Effector CD8-positive, alpha-beta T cell (primary cell): Measurements from ENCODE around the gene CPLX1.
A peak's percentile ranks its signal among the peaks of the same experiment; 100 is the strongest.

Experiments used
- DNase-seq: peaks from one replicate; lab custom pipeline; 2025; lab: John Stamatoyannopoulos, UW

CPLX1 gene

DNA sequence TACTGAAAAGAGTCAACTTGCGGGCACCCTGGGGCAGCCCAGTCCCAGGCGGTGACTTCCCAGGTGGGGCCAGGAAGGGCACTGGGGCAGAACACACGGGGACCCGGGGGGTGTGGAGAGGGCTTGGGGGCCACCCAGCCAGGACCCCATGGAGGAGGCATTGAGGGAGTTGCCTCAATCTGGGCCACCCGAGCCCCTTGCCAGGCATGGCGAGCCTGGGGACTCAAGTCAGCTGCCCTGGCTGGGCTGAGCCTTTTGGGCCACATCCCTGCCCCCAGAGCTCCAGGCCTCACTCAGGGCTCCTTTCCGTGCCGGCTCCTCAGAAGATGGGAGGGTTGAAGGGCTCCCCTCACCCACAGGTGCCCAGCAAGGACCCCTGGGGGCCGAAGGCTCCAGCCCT is 6.6 kb upstream of the CPLX1 start:
- DNase-seq = no peak

DNA sequence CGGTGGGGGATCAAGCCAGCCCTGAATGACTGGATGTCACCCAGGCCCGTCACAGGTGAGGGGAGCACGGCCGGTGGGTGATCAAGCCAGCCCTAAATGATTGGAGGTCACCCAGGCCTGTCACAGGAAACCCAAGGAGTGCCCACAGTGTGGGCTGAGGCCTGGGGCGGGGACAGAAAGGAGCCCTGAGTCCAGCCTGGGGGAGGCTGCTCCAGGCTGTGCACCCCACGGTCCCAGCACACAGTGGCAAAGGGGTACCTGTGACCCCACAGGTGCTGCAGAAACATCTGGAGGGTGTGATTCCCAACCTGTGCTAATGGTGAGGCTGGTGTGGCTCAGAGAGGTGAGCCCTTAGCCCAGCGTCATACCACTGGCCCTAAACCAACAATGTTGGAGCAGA is 6.2 kb upstream of the CPLX1 start:
- DNase-seq = no peak

DNA sequence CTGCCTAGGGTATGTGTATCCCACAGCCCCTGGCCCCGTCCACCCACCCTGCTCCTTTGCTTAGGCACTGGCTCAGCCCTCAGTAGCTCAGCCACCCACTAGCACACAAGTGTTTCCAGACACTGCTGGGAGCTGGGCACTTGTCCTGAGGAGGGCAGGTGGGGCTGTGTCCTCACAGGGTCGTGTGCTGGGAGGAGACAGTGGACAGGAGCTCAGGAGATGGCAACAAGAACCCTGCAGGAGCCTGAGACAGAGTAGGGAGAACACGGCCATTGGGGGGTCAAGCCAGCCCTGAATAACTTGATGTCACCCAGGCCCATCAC is 5.5 kb upstream of the CPLX1 start:
- DNase-seq = no peak

DNA sequence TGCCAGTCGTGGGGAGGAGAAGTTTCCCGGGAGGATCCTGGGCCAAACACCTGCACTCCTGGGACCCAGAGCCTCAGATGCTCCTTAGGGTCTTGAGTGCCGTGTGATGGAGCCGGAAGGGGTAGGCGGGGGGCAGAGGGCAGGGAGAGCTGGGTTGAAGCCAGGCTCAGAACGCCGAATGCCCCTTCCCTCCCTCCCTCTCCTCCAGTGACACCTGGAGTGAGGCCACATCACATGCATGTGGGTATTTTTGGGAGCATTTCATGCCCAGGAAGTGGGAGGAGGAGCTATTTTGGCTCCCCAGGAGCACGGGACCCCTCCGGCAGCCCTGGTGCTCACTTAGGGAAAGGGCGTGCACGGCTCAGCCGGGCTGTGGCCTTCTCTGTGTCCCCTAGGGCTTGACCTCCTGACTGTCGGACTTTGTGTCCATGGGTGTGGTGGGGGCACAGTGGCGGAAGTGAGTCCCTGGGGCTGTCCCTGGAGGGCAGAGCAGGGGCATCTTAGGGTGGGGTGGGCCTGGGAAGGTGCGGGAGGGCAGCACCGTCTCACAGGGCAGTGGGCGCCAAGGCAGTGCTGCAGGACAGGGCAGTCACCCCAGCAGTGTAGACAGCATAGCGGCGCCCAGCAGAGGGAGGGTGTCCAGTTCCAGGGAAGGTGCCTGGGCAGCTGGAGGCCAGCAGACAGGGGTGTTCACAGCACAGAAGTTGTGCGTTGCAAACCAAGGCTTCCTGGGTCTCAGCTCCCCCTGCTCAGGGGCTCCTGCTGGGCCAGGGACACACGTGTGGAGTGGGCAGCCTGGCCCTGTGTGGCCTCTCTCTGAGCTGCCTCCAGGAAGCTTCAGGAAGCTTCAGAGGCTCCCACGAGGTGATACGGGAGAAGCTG is 4.9 kb upstream of the CPLX1 start:
- no peak for DNase-seq

DNA sequence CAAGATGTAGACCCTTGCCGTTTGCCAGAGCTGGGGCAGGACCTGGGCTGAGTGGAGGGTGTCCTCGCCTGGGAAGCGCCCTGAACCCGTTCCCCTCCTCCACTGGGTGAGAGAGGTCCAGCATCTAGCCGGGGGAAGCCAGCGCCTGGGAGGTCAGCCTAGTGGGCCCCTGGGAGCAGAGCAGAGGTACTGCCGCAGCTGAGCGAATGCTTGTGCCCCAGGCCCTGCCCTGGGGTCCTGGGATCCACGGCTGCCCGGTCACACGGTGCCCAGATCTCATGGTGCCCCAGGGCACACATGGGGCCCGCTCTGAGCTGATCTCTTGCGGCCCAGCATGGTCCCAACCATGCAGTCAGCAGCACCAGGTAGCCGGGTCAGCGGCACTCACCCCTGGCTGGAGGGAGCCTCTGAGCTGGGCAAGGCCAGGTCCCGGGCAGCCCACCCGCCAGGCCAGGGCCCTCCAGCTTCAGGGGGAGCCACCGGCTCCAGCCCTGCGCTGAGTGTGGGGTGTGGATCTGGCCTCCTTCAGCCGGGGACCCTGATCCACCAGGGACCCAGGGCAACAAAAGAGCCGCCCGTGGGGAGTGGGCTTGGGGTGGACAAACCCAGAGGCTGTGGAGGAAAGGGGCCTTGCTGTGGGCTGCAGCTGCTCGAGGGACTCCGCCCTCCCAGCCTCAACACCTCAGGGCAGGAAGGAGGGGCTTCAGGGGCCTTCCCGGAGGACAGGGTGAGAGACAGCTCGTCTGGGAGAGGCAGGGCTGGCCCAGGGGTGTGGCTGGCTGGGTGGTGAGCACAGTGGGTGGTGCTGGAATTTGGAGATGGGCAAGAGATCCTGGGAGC is 4.1 kb upstream of the CPLX1 start:
- DNase-seq = no peak

DNA sequence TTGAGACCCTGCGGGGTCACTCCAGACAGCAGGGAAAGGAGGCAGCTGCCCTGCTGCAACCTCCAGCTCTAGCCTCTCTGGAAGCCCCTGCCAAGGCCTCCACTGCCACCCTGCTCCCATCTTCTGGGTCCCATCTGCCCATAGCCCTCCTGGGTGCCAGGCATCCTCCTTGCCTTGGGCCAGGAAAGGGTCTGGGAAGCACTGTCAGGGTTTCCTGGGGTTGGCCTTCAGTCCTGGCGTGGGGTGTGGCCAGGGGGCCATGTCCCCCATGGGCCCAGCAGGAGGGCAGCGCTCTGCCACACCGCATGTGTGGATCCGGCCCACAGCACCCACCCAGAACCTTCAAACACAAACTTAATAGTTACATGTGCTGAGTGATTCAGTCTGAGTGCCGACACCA is 3.4 kb upstream of the CPLX1 start:
- no peak for DNase-seq

DNA sequence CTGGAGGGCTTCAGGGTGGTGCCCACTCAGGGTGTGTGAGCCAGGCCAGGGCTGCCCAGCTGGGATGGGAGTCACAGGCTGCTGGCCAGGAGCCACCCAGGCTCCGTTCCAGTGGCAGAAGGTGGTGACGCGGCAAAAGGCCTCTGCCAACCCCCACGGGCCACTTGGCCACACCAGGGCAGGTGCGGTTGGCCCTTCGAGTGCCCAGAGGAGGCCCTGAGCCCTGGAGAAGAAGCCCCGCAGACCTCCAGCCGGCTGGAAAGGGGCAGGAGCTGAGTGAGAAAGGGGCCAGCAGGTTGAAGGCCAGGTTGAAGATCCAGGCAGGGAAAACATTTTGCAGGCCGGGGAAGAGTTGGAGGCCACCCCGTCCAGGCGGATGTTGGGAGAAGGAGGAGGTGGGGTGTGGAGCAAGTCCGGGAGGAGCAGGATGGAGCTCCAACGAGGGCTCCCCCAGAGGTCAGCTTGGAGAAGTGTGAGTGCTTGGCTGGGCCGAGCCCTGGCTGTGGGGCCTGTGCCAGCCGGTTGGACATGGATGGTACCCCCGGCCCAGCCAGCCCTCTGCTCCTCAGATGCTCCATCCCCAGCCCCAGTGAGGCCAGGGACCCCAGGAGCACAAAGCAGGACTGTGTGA is 2.8 kb upstream of the CPLX1 start:
- no peak for DNase-seq

DNA sequence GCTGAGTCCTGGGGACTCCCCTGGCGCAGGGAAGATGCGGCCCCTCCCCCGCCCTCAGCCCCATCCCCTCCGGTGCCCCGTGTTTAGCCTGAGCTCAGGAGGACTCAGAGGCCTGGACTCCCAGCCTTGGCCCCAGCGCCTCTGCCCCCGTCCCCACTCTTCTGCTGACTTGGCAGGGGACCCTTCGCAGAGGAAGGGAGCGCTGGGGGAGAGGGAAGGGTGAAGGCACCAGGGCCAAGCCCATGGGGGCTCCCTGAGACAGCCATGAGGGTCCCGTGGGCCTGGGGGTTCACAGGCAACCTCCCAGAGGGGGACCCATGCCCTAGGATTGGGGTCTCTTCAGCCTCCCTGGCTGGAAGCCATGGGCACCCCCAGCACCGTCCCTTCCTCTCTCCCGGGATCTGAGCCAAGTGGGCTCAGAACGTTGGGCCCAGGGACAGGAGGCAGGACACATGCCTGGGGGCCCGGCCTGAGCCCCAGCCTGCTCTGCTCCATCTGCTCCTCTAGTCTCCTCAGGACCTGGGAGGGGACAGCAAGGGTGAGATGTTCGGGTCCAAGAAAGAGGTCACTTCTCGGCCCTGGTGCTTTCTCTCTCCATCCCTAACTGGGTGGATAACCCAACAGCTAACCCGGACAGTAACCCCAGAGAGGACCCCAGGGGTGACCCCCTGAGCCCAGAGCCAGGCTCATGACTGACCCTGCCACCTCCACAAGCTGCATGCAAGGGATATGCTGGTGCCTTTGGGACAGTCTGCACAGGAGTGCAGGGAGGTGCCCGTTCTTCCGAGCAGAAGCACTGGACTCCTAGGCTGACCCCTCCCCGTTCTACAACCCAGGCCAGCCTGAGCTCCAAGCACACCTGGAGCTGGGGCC is 1.5 kb upstream of the CPLX1 start:
- no peak for DNase-seq

DNA sequence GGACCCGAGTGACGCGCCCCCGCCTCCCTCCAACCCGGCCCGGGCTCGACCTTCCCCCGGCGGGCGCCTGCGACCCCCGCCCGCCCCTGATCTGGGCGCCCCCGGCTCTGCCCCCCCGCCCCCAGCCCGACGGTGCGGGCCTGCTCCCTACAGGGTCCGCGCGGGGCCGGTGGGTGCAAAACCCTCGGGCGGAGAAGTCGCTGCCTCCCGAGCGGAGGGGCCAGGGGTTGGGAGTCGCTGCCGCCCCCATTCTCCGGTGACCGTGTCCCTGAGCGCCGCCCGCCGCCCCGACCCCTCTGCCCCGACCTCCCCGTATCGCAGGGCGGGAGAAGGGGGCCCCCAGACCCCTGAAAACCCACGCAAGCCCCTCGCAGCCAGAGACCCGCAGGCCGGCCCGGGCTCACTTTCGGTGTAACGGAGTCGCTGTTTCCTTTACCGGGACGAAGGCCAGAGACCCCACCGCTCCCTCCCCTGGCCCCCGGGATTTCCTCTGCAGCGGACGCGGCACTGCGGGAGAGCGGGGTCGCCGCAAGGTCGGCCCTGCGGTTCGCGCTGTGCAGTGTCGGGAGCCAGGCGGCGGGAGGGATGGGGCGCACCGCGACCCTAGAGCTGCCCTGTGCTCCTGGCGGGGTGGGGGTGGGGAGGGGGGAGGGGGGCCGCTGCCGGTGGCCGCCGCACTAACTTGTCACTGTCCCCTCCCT is 729 bp upstream of the CPLX1 start:
- no peak for DNase-seq

DNA sequence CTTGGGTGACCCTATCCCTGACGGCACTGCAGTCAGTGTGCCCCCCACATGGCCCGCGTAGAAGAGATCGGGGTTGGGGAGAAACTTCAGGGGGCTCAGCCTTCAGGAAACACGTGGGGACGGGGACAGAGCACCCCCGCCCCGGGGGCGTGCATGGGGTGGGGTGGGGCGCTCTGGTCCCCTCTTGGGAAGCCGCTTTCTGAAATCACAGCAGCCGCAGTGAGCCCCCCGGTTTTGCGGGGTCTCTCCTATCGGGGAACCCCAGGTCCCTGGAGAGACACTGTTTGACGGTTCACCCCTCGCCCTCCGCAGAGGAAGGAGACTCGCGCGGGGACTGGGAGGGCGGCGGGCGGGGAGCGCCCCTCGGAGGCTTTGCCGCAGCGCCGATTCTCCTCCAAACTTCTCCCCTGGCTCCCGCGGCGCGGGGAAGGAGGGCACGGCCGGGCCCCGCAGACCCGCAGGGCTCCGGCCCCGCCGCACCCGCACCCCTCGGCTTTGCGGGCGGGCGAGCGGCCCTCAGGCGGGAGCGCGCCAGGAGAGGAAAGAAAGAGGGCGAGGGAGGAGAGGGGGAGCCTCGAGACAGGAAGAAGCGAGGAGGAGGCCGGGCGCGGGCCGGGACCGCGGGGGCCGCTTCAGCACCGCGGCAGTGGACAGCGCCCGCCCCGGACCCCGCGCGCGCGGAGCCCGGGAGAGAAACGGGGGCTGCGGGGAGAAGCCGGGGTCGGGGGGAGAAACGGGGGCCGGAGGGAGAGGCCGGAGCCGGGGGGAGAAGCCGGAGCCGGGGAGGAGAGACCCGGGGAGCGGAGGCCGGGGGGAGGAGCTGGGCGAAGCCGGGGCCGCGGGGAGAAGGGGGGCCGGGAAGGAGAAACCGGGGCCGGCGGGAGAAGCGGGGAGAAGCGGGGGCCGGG is 612 bp downstream of the CPLX1 start:
- peak; percentile 12 for DNase-seq

DNA sequence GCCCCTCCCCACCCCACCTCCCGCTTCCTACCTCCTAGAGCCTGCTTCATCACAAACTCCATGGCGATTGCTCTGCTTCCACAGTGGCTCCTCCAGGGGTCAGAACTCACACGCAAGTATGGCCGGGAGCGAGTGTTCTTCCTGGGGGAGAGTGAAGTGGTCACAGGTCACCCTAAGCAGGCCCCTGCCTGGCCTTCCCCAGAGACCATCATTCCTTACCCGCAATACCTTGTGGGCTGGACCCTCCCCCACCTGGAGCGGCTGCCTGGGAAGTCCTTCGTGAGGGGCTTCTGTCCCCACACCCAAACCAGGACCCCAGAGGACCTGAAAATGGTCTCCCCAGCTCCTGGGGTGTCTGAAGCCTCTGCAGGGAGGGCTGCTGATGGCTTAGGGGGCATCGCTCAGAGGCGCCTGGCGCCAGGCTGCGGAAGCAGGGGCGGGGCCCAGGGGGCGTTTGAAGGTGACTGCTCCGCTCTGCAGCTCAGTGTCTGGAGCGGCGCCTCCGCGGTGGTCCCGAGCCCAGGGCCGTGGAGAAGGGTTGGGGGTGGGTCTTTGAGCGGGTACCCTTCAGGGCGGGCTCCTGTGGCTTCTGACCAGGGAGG is 1.4 kb downstream of the CPLX1 start:
- DNase-seq = no peak

DNA sequence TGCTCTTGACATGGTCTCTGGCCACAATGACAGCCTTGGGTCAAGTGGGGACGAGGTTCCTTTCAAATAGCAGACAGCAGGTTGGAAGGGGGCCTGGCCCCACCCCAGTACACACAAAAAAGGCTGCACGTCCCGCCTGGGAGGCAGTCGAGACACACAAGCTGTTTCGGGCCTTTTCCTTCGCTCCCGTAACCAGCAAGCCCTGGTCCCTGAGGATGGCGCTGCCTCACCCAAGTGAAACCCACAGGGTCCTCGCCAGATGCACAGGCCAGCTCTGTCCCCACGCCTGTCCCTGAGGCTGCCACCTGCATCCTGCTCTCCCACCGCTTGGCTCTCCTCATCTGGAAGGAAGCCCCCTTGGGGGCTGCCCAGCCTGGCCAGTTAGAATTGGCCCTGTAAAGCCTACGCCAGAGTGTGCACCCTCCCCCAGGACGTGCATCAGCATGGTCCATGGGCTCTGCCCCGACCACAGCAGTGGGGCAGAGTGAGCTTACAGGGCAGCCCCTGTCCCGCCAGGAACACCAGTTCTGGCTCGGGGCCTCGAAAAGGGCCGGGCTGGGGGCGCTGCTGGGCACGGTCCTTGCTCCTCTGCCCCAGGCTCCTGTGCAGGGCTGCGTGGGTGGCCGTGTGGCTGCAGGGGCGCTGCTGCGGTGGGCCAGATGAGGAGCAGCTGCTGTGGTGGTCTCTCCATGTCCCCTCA is 2.0 kb downstream of the CPLX1 start:
- DNase-seq = no peak

DNA sequence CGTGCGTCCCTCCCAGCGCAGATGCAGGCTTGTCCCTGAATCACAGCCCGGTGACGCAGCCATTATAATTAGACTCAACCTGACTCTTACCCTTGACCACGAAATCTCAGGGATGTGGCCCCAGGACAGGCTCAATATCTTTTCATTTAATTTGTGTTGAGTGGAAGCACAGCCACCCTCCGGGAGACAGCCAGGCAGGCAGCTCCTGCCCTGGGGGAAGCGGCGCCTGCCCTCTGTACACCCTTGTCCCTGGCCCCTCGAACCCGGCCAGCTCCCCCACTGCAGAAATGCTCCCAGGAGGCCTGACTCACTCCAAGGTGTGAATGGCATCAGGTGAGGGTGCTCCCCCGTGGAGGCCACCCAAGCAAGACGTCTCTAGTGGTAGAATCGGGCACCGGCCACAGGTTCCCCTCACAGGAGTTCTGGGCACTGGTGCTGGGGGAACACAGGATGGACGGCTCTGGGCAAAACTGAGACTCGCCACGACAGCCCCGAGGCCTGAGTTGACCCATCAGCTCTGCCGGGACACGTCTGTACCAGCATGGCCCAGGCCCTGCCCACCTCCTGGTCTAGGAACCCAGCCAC is 2.7 kb downstream of the CPLX1 start:
- no peak for DNase-seq

DNA sequence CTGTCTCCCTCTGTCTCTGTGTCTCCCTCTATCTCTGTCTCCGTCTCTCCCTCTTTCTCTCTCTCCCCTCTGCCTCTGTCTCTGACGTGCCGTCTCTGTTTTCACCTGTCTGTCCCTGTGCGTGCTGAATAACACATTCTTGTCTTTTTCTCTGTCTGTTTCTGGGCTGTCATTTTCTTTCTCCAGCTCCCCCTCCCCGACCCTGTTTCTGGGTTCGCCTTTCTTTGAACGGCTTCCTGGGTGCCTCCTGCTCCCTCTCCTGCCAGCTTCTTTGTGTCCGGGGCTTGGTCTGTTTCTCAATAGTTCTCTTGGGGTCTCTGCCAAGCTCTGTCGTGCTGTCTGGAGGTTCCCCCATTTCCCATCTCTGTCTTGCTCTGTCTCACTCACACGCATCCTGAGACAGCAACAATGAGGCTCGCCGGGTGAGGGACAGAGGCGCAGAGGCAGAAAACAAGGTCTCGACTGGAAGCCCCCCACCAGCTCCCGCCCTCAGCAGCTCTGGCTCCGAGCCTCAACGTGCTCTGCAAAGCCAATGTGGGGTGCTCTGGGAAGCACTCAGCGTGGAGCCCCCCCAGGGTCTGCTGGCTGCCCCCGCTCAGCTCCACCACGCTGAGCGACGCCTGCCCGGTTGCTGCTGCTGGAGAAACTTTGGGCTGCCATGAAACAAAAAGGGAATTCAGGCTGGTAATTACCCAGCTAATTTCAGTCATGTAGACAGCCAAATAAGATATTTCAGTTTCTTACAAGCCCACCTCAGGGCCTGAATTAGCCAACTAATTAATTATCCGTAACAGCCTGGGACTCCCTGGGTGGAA is 3.4 kb downstream of the CPLX1 start:
- no peak for DNase-seq

DNA sequence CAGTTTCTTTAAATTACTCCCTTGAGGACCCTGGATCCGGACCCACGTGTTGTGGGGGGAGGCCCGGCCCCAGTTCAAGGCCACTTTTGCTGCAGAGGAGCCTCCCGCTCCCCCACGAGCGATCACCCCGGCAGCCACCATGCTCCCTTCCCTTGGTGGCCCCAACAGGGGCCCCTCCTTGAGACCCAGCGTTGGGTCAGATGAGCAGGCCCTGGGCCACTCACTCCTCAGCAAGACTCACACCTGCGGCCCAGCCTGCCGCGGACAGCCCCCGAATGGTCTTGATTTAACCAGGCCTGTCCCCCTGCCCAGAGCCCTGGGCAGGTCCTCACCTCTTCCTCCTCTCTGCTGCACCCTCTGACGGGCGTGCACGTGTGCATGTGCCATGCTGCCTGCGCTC is 4.3 kb downstream of the CPLX1 start:
- DNase-seq = no peak

DNA sequence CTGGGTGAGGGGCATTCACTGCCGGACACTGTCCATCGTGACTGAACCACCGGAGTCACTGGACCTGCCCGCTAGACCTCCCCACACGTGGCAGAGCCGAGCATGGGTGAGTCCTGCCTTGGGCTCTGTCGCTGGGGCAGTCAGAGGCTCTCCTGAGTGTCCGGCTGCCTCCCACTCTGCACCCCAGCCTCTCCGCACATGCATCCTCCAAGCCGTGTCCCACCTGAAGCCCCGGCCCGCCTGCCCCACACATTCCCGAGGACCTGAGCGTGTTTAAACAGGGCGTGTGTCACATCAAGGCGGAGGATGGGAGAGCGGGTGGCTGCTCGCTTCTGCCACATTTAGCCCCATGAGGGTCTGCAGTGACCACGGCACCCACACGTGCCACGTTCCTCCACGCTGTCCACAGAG is 4.7 kb downstream of the CPLX1 start:
- no peak for DNase-seq

DNA sequence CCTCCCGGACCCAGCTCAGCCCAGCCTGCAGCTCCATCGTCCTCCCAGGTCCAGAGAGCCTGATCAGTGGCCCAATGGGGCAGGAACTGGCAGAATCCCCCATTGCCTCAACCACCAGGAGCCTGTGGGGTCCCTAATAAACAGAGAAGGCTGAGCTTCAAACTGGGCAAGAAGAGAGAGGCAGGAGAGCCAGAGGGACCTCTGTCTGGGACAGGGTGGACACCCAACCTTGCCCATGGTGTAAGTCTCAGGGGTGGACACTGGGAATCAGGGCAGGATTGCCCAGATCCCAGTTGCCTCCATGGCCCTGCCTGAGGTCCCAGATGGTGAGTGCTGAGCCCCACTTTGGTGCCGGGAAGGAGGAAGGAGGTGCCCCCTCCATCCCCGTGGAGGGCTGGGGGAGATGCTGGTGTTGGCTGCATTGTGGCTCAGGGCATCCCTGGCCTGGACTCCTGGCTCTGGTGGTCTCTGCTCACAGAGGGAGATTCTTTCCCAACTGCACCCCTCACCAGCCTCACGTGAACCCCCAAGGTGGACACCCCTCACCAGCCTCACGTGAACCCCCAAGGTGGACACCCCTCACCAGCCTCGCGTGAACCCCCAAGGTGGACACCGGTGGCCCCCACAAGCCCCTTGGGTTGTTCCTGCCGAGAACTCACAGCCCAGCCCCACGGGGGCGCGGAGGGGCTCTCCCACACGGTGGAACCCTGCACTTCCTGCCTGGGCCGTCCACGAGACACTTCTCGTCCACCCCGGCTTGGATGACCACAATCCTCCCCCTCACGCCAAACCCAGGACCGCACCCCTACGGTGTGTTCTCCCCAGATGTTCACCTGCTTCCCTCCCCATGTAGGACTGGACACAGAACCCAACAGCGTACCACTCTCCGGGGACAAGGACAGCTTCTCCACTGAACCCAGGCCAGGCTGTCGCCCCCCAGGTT is 5.4 kb downstream of the CPLX1 start:
- no peak for DNase-seq
